Upper lobe of left lung (tissue), 4 donors: ENCODE data around the gene SLCO3A1.

Experiments
- EP300 ChIP-seq, 4 donors: sonication (generic); formaldehyde crosslinking; IDR thresholded peaks; one replicate each; pipeline ENCODE4 v1.5.1; 2017; ENCODE audit warnings: antibody characterized with exemption in 4 of 4, control low read depth in 2 of 4
- POLR2A ChIP-seq, 4 donors: fragments of 450-650 bp; IDR thresholded peaks; one replicate each; pipeline ENCODE4 v1.5.1; 2016 to 2017; ENCODE audit warnings: antibody characterized with exemption in 4 of 4, mild to moderate bottlenecking in 2 of 4
- POLR2AphosphoS5 ChIP-seq, 2 donors: sonication (generic); formaldehyde crosslinking; IDR thresholded peaks; one replicate each; pipeline ENCODE4 v1.5.1; 2017; ENCODE audit warnings: antibody characterized with exemption in 2 of 2
- TF ChIP-seq, protein P1 (sequence below), 6 experiments: fragments of 450-650 bp in 4 of 6; fragments of 200-600 bp in 2 of 6; sonication (generic) in 2 of 6; IDR thresholded peaks; one replicate each; pipeline ENCODE4 v1.5.1; 2016 to 2019; ENCODE audit warnings: antibody characterized with exemption in 6 of 6

GRCh38 chr15:92166751-92167405 is 313.4 kb downstream of the SLCO3A1 start:
- TF ChIP-seq, protein P1, sequence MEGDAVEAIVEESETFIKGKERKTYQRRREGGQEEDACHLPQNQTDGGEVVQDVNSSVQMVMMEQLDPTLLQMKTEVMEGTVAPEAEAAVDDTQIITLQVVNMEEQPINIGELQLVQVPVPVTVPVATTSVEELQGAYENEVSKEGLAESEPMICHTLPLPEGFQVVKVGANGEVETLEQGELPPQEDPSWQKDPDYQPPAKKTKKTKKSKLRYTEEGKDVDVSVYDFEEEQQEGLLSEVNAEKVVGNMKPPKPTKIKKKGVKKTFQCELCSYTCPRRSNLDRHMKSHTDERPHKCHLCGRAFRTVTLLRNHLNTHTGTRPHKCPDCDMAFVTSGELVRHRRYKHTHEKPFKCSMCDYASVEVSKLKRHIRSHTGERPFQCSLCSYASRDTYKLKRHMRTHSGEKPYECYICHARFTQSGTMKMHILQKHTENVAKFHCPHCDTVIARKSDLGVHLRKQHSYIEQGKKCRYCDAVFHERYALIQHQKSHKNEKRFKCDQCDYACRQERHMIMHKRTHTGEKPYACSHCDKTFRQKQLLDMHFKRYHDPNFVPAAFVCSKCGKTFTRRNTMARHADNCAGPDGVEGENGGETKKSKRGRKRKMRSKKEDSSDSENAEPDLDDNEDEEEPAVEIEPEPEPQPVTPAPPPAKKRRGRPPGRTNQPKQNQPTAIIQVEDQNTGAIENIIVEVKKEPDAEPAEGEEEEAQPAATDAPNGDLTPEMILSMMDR (IDR thresholded peaks at IDR 0.05): no peak
- TF ChIP-seq EP300 (IDR thresholded peaks at IDR 0.05): no peak
- no peak for TF ChIP-seq POLR2A (IDR thresholded peaks at IDR 0.05)
- no peak for TF ChIP-seq POLR2AphosphoS5 (IDR thresholded peaks at IDR 0.05)
